T-helper 2 cell treated with Interferon-gamma antibody and Interleukin-4, amounts not matched to agents 5 μg/mL and 100 μg/mL, for 36 hours (primary cell): ENCODE results near the gene SIDT2.
"Not testable (repeated sequence)": the region's sequence is repeated elsewhere in the genome, so short reads cannot be mapped to it uniquely, and the experiment has no call there.

Experiments used
- DNase-seq: peaks from one replicate; pipeline ENCODE4 v3.0.0; 2021; ENCODE audit warnings: low spot score
- H3K27ac Mint-ChIP-seq: one replicate; pipeline ENCODE4 v1.8.0; 2021; ENCODE audit warnings: mild to moderate bottlenecking, mixed read lengths
- H3K27me3 Mint-ChIP-seq: one replicate; pipeline ENCODE4 v1.8.0; 2021; ENCODE audit warnings: low read depth, mixed read lengths
- H3K36me3 Mint-ChIP-seq: one replicate; pipeline ENCODE4 v1.8.0; 2021; ENCODE audit warnings: low read depth, mixed read lengths
- H3K4me1 Mint-ChIP-seq: one replicate; pipeline ENCODE4 v1.8.0; 2021; ENCODE audit warnings: low read depth, mixed read lengths
- H3K4me3 Mint-ChIP-seq: one replicate; pipeline ENCODE4 v1.8.0; 2022; ENCODE audit warnings: mild to moderate bottlenecking, moderate library complexity, mixed read lengths
- H3K9me3 Mint-ChIP-seq: one replicate; pipeline ENCODE4 v1.8.0; 2021; ENCODE audit warnings: mixed read lengths

SIDT2 gene

DNA sequence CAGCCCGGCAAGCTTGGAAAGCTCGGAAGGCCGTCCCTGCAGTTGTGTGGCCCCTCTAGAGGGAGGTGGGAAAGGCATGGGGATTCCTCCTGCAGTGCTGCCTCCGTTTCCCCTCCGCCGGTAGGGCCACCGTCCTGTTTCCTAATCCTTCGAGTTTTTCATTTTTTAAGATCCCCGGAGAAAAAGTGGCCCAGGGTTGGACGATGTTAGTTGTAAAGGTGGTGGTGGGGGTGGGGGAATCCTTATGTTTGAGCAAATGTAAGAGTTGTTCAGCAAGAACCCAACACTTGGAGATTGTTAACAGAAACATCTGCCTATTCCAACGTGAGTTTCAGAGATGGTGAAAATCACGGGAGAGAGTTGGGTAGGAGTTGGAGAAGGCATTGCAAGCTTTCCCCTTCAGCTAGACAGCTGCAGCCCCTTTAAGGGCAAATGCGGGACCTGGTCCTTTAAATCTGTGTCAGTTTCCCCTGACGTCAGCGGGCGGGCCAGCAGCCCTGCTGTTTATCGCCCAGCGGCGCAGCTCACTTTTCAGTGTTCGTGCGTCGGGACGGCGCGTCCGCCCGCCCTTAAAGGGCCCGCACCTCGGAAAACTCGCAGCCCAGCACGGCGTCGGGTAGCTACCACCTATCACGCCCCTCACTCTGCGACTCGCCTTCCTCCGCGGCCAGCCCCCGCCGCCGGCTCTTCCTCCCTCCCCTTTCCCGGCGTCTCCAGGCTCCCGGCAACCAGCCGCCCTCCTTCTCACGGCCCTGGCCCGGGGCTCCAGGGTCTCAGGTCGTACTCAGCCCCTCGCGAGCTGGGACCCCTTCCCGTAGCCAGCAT is at the start of gene SIDT2:
Gene SIDT2, plus strand, starts transcription at position 534 of the 825 bp plus-strand sequence. CDS start 521 bp downstream, outside the sequence.
- Mint-ChIP-seq H3K27me3 (no peaks in the 10 kb centered on the region), H3K4me1 (peaks cover 27% of the 10 kb centered on the region), H3K27ac (peak within 1 kb of the TSS; percentile 90), H3K4me3 (peak within 1 kb of the TSS; percentile 96), H3K9me3 (no peaks in the 10 kb centered on the region), H3K36me3 (peaks cover 4% of the 10 kb centered on the region)
- peak; percentile 91 for DNase-seq

DNA sequence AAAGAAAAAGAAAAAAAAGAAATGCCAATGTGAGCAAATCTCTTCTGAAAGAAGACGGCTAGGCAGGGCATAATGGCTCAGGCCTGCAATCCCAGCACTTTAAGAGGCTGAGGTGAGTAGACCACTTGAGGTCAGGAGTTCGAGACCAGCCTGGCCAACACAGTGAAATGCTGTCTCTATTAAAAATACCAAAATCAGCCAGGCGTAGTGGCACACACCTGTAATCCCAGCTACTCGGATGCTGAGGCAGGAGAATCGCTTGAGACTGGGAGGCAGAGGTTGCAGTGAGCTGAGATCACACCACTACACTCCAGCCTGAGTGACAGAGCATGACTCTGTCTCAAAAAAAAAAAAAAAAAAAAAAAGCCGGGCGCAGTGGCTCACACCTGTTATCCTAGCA is 48.1 kb upstream of the SIDT2 start:
- not testable (repeated sequence) for DNase-seq, H3K4me3 Mint-ChIP-seq, H3K9me3 Mint-ChIP-seq, H3K36me3 Mint-ChIP-seq, H3K4me1 Mint-ChIP-seq, H3K27ac Mint-ChIP-seq
- peaks cover 12% of the 10 kb centered on the region for H3K27me3 Mint-ChIP-seq

- H3K4me1 Mint-ChIP-seq, result peaks cover 4% of the 10 kb centered on the region
- peaks cover 12% of the 10 kb centered on the region for H3K27me3 Mint-ChIP-seq
- no peak overlapping the region for H3K4me3 Mint-ChIP-seq
- H3K36me3 Mint-ChIP-seq, result no peaks in the 10 kb centered on the region
- no peaks in the 10 kb centered on the region for H3K9me3 Mint-ChIP-seq
- DNase-seq, result no peak
- H3K27ac Mint-ChIP-seq, result no peak overlapping the region
Measured at GRCh38 chr11:117130879-117131278, 47.7 kb upstream of the SIDT2 start.

GRCh38 chr11:117134431-117134830 is 44.1 kb upstream of the SIDT2 start:
- H3K9me3 Mint-ChIP-seq, result no peaks in the 10 kb centered on the region
- no peaks in the 10 kb centered on the region for H3K4me1 Mint-ChIP-seq
- H3K36me3 Mint-ChIP-seq, result no peaks in the 10 kb centered on the region
- no peak overlapping the region for H3K27ac Mint-ChIP-seq
- H3K27me3 Mint-ChIP-seq, result no peaks in the 10 kb centered on the region
- no peak for DNase-seq
- no peak overlapping the region for H3K4me3 Mint-ChIP-seq

DNA sequence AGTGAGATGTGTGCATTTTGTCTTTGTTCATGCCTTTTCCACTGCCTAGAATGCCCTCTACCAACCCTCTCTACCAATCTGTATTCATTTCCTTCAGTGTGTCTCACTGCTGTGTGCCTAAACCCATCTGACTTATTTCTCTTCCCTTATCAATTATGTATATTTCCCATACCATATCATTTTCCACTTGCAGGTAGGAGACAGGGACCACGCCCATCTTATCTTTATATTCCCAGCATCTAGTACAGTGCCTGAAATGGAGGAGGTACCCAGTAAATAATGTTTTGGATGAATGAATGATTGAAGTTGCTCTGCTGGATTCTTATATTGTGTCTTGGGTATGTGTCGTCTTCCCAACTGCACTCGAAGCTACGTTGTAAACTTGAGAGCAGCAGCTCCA is 43.6 kb upstream of the SIDT2 start:
- not testable (repeated sequence) for DNase-seq, H3K27me3 Mint-ChIP-seq, H3K36me3 Mint-ChIP-seq, H3K4me3 Mint-ChIP-seq, H3K27ac Mint-ChIP-seq, H3K9me3 Mint-ChIP-seq, H3K4me1 Mint-ChIP-seq

DNA sequence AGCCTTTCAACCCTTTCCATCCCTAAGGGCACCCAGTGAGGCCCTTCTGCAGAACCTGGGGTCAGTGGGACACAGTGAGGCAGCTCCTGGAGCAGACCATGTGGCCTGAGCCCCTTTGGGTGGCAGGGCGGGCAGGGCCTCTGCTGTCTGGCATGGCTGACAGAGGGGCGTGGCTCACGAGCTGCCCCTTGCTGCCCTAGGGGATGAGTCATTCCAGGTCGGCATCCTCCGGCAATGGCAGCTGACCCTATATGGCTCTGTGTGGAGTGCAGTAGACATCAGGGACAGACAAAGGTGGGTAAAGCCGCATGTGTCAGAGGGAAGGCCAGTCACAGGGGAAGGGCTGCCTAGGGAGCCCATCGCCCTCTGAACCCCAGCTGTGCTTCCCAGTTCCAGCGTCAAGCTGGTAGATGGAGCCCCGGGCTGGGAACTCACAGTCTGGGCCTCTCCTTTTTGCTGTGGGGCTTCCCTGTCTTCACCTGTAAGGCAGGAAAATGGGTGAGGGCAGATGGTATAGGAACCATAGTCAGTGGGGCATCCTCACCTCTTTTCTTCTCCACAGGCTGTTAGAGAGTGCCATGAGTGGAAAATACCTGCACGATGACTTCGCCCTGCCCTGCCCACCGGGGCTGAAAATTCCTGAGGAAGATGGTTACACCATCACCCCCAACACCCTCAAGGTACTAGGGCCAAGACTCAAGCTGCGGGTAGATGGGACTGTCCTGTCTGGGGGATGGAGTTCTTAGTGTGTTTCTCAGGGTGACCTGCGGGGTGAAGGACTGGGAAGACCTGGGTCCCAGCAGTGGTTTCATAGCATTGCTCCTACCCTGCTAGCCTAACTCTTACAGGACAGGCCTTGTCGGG is 41.1 kb upstream of the SIDT2 start:
- peaks cover 19% of the 10 kb centered on the region for H3K27me3 Mint-ChIP-seq
- not testable (repeated sequence) for H3K27ac Mint-ChIP-seq, H3K4me1 Mint-ChIP-seq, H3K9me3 Mint-ChIP-seq, DNase-seq, H3K36me3 Mint-ChIP-seq, H3K4me3 Mint-ChIP-seq

- Mint-ChIP-seq H3K27me3 (peaks cover 19% of the 10 kb centered on the region), H3K27ac (peak overlapping the region; percentile 93), H3K36me3 (peaks cover 22% of the 10 kb centered on the region), H3K4me3 (peak overlapping the region; percentile 96), H3K9me3 (no peaks in the 10 kb centered on the region), H3K4me1 (peaks cover 27% of the 10 kb centered on the region)
- peak; percentile 10 for DNase-seq
Measured at GRCh38 chr11:117143390-117143789, 35.2 kb upstream of the SIDT2 start.

- Mint-ChIP-seq H3K4me3 (peak within 1 kb of the TSS; percentile 96), H3K27ac (peak within 1 kb of the TSS; percentile 93), H3K4me1 (peaks cover 27% of the 10 kb centered on the region), H3K9me3 (no peaks in the 10 kb centered on the region), H3K36me3 (peaks cover 23% of the 10 kb centered on the region), H3K27me3 (peaks cover 19% of the 10 kb centered on the region)
- peak; percentile 94 for DNase-seq
Measured at GRCh38 chr11:117143871-117144476, 34.6 kb upstream of the SIDT2 start, which contains the start of gene PAFAH1B2. TSS of gene PAFAH1B2 (plus strand) at chr11:117144287. CDS start at chr11:117152448, 8,161 bp downstream.

DNA sequence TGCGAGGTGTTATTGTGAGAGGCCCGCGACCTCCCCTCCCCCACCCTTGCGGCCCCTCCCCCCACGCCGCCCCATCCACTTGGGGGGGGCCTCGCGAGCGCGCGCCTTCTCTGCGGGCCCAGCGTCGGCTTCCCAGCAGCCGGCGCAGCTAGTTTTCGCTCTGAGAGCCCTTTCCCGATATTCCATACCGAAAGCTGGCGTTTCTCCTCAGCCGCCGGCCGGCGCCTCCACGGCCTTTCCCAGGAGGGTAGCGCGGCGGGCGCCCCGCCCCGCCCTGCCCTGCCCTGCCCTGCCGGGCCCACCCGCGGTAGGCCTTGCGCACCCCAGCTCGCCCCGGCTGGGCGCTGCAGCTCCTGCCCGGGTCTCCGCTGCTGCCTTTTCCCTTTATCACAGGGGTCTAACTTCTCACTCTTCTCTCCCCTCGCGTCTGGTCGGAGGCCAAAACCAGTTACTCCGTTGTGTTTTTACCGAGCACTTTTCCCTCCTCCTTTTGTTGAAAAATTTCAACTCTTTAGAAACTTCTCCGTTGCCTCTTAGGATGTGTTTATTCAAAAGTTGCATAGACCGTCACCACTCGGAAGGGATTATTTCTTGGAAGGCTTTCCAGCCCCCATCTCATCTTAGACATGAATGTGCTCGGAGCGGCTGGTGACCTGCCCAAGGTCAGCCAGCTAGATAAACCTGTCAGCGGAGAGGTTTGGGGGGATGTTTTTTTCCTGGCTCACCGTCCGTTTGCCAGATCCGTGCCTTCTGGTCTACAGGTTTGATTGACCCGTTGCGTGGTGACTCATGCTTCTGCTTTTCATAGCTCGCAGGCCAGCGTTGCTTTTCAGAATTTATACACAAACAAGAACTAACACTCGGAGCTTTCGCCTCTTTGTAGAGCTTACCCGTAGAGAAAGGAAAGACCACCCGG is 33.8 kb upstream of the SIDT2 start:
- Mint-ChIP-seq H3K36me3 (peaks cover 25% of the 10 kb centered on the region), H3K4me1 (peaks cover 27% of the 10 kb centered on the region), H3K27ac (peak overlapping the region; percentile 92), H3K27me3 (peaks cover 18% of the 10 kb centered on the region), H3K4me3 (peak overlapping the region; percentile 96), H3K9me3 (no peaks in the 10 kb centered on the region)
- DNase-seq, result peak; percentile 24

GRCh38 chr11:117145393-117145761 is 33.2 kb upstream of the SIDT2 start:
- no peak for DNase-seq
- Mint-ChIP-seq H3K4me1 (peaks cover 27% of the 10 kb centered on the region), H3K36me3 (peaks cover 26% of the 10 kb centered on the region), H3K27ac (peak overlapping the region; percentile 92), H3K4me3 (peak overlapping the region; percentile 96), H3K27me3 (peaks cover 12% of the 10 kb centered on the region), H3K9me3 (no peaks in the 10 kb centered on the region)

- Mint-ChIP-seq H3K27ac (no peak overlapping the region), H3K36me3 (peaks cover 29% of the 10 kb centered on the region), H3K4me1 (peaks cover 27% of the 10 kb centered on the region), H3K27me3 (peaks cover 3% of the 10 kb centered on the region), H3K9me3 (no peaks in the 10 kb centered on the region), H3K4me3 (peak overlapping the region; percentile 96)
- no peak for DNase-seq
Measured at GRCh38 chr11:117146521-117146920, 32.0 kb upstream of the SIDT2 start.

DNA sequence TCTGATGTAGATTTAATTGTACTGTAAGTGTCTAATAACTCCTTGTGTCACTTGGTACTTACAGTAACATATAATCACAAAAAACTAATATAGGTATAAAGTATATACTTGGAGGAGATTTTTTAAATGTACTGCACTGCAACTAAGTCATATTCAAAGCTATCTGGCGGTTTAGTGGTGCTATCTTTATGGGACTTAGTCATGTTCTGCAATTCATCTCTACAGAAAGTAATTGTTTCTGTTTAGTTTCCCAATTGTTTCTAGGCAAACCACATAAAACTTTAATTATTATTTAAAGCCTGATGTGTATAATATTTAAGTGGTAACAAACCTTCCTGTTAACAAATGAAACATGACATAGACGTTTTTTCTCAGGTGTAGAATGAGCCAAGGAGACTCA is 26.5 kb upstream of the SIDT2 start:
- Mint-ChIP-seq H3K9me3 (no peaks in the 10 kb centered on the region), H3K4me1 (peaks cover 15% of the 10 kb centered on the region), H3K36me3 (peaks cover 36% of the 10 kb centered on the region), H3K27ac (no peak overlapping the region), H3K4me3 (no peak overlapping the region), H3K27me3 (no peaks in the 10 kb centered on the region)
- no peak for DNase-seq

GRCh38 chr11:117154468-117154867 is 24.1 kb upstream of the SIDT2 start:
- Mint-ChIP-seq H3K36me3 (peaks cover 29% of the 10 kb centered on the region), H3K27me3 (no peaks in the 10 kb centered on the region), H3K27ac (no peak overlapping the region), H3K9me3 (no peaks in the 10 kb centered on the region), H3K4me1 (peaks cover 11% of the 10 kb centered on the region), H3K4me3 (no peak overlapping the region)
- no peak for DNase-seq
